Neuronal stem cell (in vitro differentiated cells): Measurements from ENCODE around the gene PRKG2.

Experiments used
- DNase-seq: peaks from one replicate; pipeline ENCODE4 v3.0.0-alpha.2; 2013; ENCODE audit warnings: low spot score
- H2AFZ ChIP-seq: one replicate; pipeline ENCODE4 v1.6.1; 2013; ENCODE audit warnings: mild to moderate bottlenecking, low read length, inconsistent platforms
- H2AK5ac ChIP-seq: 2 replicates; pipeline ENCODE4 v1.6.1; 2013; ENCODE audit warnings: low read depth, mild to moderate bottlenecking, inconsistent platforms, low read length, moderate library complexity, mixed read lengths
- H2BK120ac ChIP-seq: 2 replicates; pipeline ENCODE4 v1.6.1; 2013; ENCODE audit warnings: low read depth, mild to moderate bottlenecking, inconsistent platforms, low read length, moderate library complexity, mixed read lengths
- H2BK12ac ChIP-seq: one replicate; pipeline ENCODE4 v1.6.1; 2013; ENCODE audit warnings: low read length, inconsistent platforms
- H2BK15ac ChIP-seq: 2 replicates; pipeline ENCODE4 v1.6.1; 2013; ENCODE audit warnings: mild to moderate bottlenecking, low read length, inconsistent platforms, mixed read lengths
- H2BK5ac ChIP-seq: one replicate; pipeline ENCODE4 v1.6.1; 2013; ENCODE audit warnings: inconsistent platforms, mild to moderate bottlenecking, low read length, moderate library complexity
- H3K14ac ChIP-seq: one replicate; pipeline ENCODE4 v1.6.1; 2013; ENCODE audit warnings: low read length, inconsistent platforms
- H3K18ac ChIP-seq: 2 replicates; pipeline ENCODE4 v1.6.1; 2013; ENCODE audit warnings: low read length, inconsistent platforms
- H3K23ac ChIP-seq: 2 replicates; pipeline ENCODE4 v1.6.1; 2013; ENCODE audit warnings: low read depth, mild to moderate bottlenecking, mixed read lengths, low read length, inconsistent platforms; ENCODE audit not compliant: poor library complexity
- H3K27ac ChIP-seq: replicated peaks from 3 replicates; pipeline ENCODE4 v1.5.1; 2013; ENCODE audit warnings: low read length, inconsistent platforms
- H3K27me3 ChIP-seq, 3 experiments: 2 replicates each; pipeline ENCODE4 v1.6.1; 2013; ENCODE audit warnings: low read length in 3 of 3, mild to moderate bottlenecking in 2 of 3, inconsistent platforms in 1 of 3, low read depth in 1 of 3, mixed read lengths in 1 of 3, moderate library complexity in 1 of 3; ENCODE audit not compliant: control insufficient read depth in 3 of 3, insufficient read depth in 3 of 3
- H3K36me3 ChIP-seq, 2 donors: replicated peaks in 1 of 2; 2 replicates each; pipeline ENCODE4 v1.6.1; 2013; ENCODE audit warnings: low read length in 2 of 2; ENCODE audit not compliant: control insufficient read depth in 2 of 2, insufficient read depth in 2 of 2
- H3K4ac ChIP-seq: 2 replicates; pipeline ENCODE4 v1.6.1; 2013; ENCODE audit warnings: inconsistent platforms, mild to moderate bottlenecking, low read length, moderate library complexity
- H3K4me1 ChIP-seq, 2 donors: 1 replicate in 1 of 2; 2 replicates in 1 of 2; pipeline ENCODE4 v1.6.1; 2013; ENCODE audit warnings: low read length in 2 of 2, low read depth in 1 of 2; ENCODE audit not compliant: control insufficient read depth in 2 of 2, insufficient read depth in 1 of 2
- H3K4me2 ChIP-seq: one replicate; pipeline ENCODE4 v1.6.1; 2013; ENCODE audit warnings: mild to moderate bottlenecking, low read length, inconsistent platforms; ENCODE audit not compliant: insufficient read depth, poor library complexity, severe bottlenecking
- H3K4me3 ChIP-seq, 2 donors: 2 replicates each; pipeline ENCODE4 v1.5.1; 2013; ENCODE audit warnings: low read length in 2 of 2, mild to moderate bottlenecking in 2 of 2, inconsistent platforms in 1 of 2, moderate library complexity in 1 of 2
- H3K79me1 ChIP-seq: one replicate; pipeline ENCODE4 v1.6.1; 2013; ENCODE audit warnings: low read depth, mild to moderate bottlenecking, inconsistent platforms, low read length, moderate library complexity
- H3K9ac ChIP-seq: one replicate; pipeline ENCODE4 v1.6.1; 2013; ENCODE audit warnings: mild to moderate bottlenecking, low read depth, low read length, inconsistent platforms; ENCODE audit not compliant: poor library complexity
- H3K9me3 ChIP-seq, 2 donors: replicated peaks in 1 of 2; 2 replicates each; pipeline versions ENCODE3 to v1.6.1; 2013; ENCODE audit warnings: low read length in 2 of 2, mild to moderate bottlenecking in 2 of 2, inconsistent platforms in 1 of 2, low read depth in 1 of 2, mixed read lengths in 1 of 2, moderate library complexity in 1 of 2; ENCODE audit not compliant: control insufficient read depth in 2 of 2, insufficient read depth in 1 of 2
- H4K8ac ChIP-seq: one replicate; pipeline ENCODE4 v1.6.1; 2013; ENCODE audit warnings: low read depth, mild to moderate bottlenecking, inconsistent platforms, low read length, moderate library complexity
- H4K91ac ChIP-seq: one replicate; pipeline ENCODE4 v1.6.1; 2013; ENCODE audit warnings: low read length, low read depth, mild to moderate bottlenecking, inconsistent platforms; ENCODE audit not compliant: poor library complexity
- WGBS, 2 donors: extraction: QIAGEN DNeasy Blood & Tissue Kit; methylation state at CpG; one replicate each; pipeline ENCODE4 v1.1.7; 2013; ENCODE audit warnings: missing lambda C conversion rate in 2 of 2, mixed read lengths in 1 of 2; ENCODE audit not compliant: insufficient read length in 2 of 2, insufficient replicate concordance in 1 of 2; ENCODE audit errors: extremely low coverage in 2 of 2; 5-methylcytosine and 5-hydroxymethylcytosine counted together

The PRKG2 gene

DNA sequence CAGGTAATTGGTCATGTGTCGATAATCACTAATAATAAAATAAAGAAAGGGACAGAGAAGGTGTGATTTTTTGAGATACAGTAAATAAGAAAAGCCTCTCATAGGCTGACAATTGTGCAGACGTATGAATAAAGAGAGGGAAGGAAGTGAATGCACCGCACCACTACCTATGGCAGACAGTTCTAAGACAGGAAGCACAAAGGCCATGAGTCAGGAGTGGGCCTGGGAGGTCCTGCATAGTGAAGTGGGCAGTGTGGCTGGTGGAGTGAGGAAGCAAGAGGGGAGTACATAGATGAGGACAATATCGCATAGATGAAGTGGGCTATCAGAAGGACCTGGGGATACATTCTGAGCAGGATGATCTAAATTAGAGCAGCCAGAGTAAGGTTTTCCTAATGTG lies 108.9 kb downstream of the PRKG2 start:
- no peak overlapping the region for H3K4me2 ChIP-seq
- H3K9ac ChIP-seq = no peak overlapping the region
- H3K4me1 ChIP-seq = no peaks in the 10 kb centered on the region
- H2AFZ ChIP-seq = no peak overlapping the region
- no peak overlapping the region for H3K14ac ChIP-seq
- H3K36me3 ChIP-seq = no peaks in the 10 kb centered on the region
- H2AK5ac ChIP-seq = no peak overlapping the region
- H3K9me3 ChIP-seq = no peaks in the 10 kb centered on the region
- no peak overlapping the region for H3K18ac ChIP-seq
- H3K27ac ChIP-seq = no peak overlapping the region
- H4K91ac ChIP-seq = no peak overlapping the region
- no peak overlapping the region for H2BK15ac ChIP-seq
- no peaks in the 10 kb centered on the region for H3K79me1 ChIP-seq
- H4K8ac ChIP-seq = no peak overlapping the region
- no peak overlapping the region for H2BK5ac ChIP-seq
- no peak overlapping the region for H3K4ac ChIP-seq
- DNase-seq = no peak
- no peak overlapping the region for H3K4me3 ChIP-seq
- no CpG with 5 or more reads among the region's 4 CpGs for WGBS, 2 donors
- no peak overlapping the region for H2BK120ac ChIP-seq
- no peak overlapping the region for H2BK12ac ChIP-seq
- H3K23ac ChIP-seq = no peak overlapping the region
- H3K27me3 ChIP-seq = no peaks in the 10 kb centered on the region

DNA sequence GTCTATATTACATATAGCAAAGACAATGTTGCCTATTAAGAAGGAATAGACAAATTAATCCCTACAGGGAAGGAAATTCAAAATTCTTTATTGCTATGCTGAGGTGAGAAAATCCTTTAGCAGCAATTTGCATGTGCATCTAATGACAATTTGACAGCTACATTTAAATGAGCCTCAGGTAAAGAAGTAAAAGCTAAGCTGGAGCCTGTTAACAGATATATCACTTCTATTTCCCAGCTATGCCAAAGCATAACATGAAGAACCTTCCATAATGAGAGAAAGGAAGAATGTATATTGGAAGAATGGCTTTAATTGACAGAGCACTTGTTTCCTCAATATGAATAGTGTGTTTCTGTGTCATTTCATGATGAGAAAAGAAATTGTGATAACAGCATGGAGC lies 112.9 kb downstream of the PRKG2 start:
- H3K79me1 ChIP-seq = no peaks in the 10 kb centered on the region
- H3K9me3 ChIP-seq = no peaks in the 10 kb centered on the region
- no peak overlapping the region for H3K27ac ChIP-seq
- H2AFZ ChIP-seq = no peak overlapping the region
- H2BK12ac ChIP-seq = no peak overlapping the region
- H3K27me3 ChIP-seq = no peaks in the 10 kb centered on the region
- no peak overlapping the region for H4K91ac ChIP-seq
- no peak overlapping the region for H3K4ac ChIP-seq
- H2BK5ac ChIP-seq = no peak overlapping the region
- no peak overlapping the region for H3K9ac ChIP-seq
- DNase-seq = no peak
- no peak overlapping the region for H2BK120ac ChIP-seq
- H3K4me2 ChIP-seq = no peak overlapping the region
- no peak overlapping the region for H3K4me3 ChIP-seq
- H3K23ac ChIP-seq = no peak overlapping the region
- H3K4me1 ChIP-seq = no peaks in the 10 kb centered on the region
- H3K14ac ChIP-seq = no peak overlapping the region
- H3K18ac ChIP-seq = no peak overlapping the region
- H3K36me3 ChIP-seq = no peaks in the 10 kb centered on the region
- no peak overlapping the region for H4K8ac ChIP-seq
- no peak overlapping the region for H2BK15ac ChIP-seq
- H2AK5ac ChIP-seq = no peak overlapping the region

DNA sequence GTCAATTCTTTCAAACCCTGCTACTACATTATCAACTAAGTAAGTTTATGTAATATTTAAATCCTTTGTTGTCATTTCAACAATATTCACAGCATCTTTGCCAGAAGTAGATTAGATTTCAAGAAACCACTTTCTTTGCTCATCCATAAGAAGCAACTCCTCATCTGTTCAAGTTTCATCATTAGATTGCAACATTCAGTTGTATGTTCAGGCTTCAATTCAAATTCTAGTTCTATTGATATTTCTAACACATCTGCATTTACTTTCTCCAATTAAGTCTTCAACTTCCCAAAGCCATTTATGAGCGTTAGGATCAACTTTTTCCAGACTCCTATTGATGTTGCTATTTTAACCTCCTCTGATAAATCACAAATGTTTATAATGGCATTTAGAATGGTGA lies 118.5 kb downstream of the PRKG2 start:
- no CpG with 5 or more reads among the region's 1 CpG for WGBS, 2 donors
- no peaks in the 10 kb centered on the region for H3K36me3 ChIP-seq
- no peak overlapping the region for H2AFZ ChIP-seq
- no peak overlapping the region for H2BK12ac ChIP-seq
- no peaks in the 10 kb centered on the region for H3K4me1 ChIP-seq
- H3K4ac ChIP-seq = no peak overlapping the region
- H2BK120ac ChIP-seq = no peak overlapping the region
- no peaks in the 10 kb centered on the region for H3K27me3 ChIP-seq
- no peak overlapping the region for H2AK5ac ChIP-seq
- no peak overlapping the region for H2BK5ac ChIP-seq
- H4K8ac ChIP-seq = no peak overlapping the region
- no peak for DNase-seq
- H3K9me3 ChIP-seq = no peaks in the 10 kb centered on the region
- H3K9ac ChIP-seq = no peak overlapping the region
- H3K79me1 ChIP-seq = no peaks in the 10 kb centered on the region
- H2BK15ac ChIP-seq = no peak overlapping the region
- H3K4me2 ChIP-seq = no peak overlapping the region
- no peak overlapping the region for H3K14ac ChIP-seq
- H4K91ac ChIP-seq = no peak overlapping the region
- H3K27ac ChIP-seq = no peak overlapping the region
- no peak overlapping the region for H3K23ac ChIP-seq
- no peak overlapping the region for H3K18ac ChIP-seq
- no peak overlapping the region for H3K4me3 ChIP-seq

DNA sequence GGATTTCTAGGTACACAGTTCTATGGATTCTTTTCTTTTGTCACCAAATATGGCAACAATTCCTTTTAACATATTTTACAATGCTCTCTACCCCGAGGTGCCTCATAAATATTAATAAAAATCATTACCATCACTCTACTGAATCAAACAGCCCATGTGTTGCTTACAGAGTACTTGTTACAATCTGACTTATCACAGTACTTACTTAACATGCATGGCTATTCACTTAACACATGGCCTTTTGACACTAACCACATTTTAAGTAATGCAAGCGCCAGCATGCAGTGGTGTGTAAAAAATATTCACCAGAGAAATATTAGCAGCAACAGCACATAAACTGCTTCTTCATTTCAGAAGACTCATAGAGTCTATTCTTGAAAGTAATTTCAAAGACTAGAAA lies 119.6 kb downstream of the PRKG2 start:
- Histone ChIP-seq H2BK5ac (no peak overlapping the region), H2AK5ac (no peak overlapping the region), H2AFZ (no peak overlapping the region), H4K91ac (no peak overlapping the region), H3K4me3 (no peak overlapping the region), H3K79me1 (no peaks in the 10 kb centered on the region), H2BK15ac (no peak overlapping the region), H3K27ac (no peak overlapping the region), H3K36me3 (no peaks in the 10 kb centered on the region), H3K14ac (no peak overlapping the region), H2BK120ac (no peak overlapping the region), H3K4ac (no peak overlapping the region), H3K9ac (no peak overlapping the region), H3K27me3 (no peaks in the 10 kb centered on the region), H3K4me1 (no peaks in the 10 kb centered on the region), H2BK12ac (no peak overlapping the region), H3K4me2 (no peak overlapping the region), H3K9me3 (no peaks in the 10 kb centered on the region), H4K8ac (no peak overlapping the region), H3K18ac (no peak overlapping the region), H3K23ac (no peak overlapping the region)
- no peak for DNase-seq
- WGBS, 2 donors = 100% methylated on average over 1 of the region's 2 CpGs; no CpG with 5 or more reads in 1 of the 2 donors
